IMR-90 (cell line): ENCODE data around the gene SMAP1. TPM values are rescaled to one million over a fixed set of nuclear protein-coding genes. Genes with fewer than 3 reads are reported as not detected.

ENCODE experiments used
- ATAC-seq: fragments of 200-7000 bp; cut with Tn5 transposase; 2 replicates; pipeline ENCODE4 v1.9.1; 2020; ENCODE audit warnings: low read depth, mild to moderate bottlenecking, moderate library complexity
- BruUV-seq: library from RNA; stranded (reverse); fragments of 400-500 nt; replicated peaks from 2 replicates; lab custom pipeline; 2021; lab: Mats Ljungman, UMichigan
- CTCF ChIA-PET: fragments of 300-600 bp; formaldehyde crosslinking; extraction: SDS; loops from one replicate; lab custom pipeline; 2021; ENCODE audit warnings: antibody characterized with exemption; lab: Yijun Ruan, JAX
- POLR2A ChIA-PET: fragments of 300-600 bp; sonication (Branson Sonifier 250); formaldehyde crosslinking; loops from one replicate; lab custom pipeline; 2022; ENCODE audit warnings: antibody characterized with exemption; ENCODE audit not compliant: unreplicated experiment; lab: Charles Lee
- DNase-seq: peaks from one replicate; pipeline ENCODE4 v3.0.0; 2013
- H2AFZ ChIP-seq: replicated peaks from 2 replicates; pipeline ENCODE3; 2013; ENCODE audit warnings: low read length, mild to moderate bottlenecking; ENCODE audit not compliant: poor library complexity
- H2AK5ac ChIP-seq: 2 replicates; pipeline ENCODE4 v1.6.1; 2013; ENCODE audit warnings: low read depth, low read length, inconsistent platforms
- H2AK9ac ChIP-seq: replicated peaks from 2 replicates; pipeline ENCODE3; 2013; ENCODE audit warnings: mild to moderate bottlenecking, low read depth, low read length, moderate library complexity; ENCODE audit not compliant: poor library complexity
- H2BK120ac ChIP-seq: 2 replicates; pipeline ENCODE4 v1.6.1; 2013; ENCODE audit warnings: low read depth, low read length, inconsistent platforms
- H2BK15ac ChIP-seq: 3 replicates; pipeline ENCODE4 v1.6.1; 2013; ENCODE audit warnings: low read depth, low read length, inconsistent platforms
- H2BK20ac ChIP-seq: 2 replicates; pipeline ENCODE4 v1.6.1; 2013; ENCODE audit warnings: low read depth, mild to moderate bottlenecking, inconsistent platforms, low read length, moderate library complexity
- H2BK5ac ChIP-seq: 2 replicates; pipeline ENCODE4 v1.6.1; 2013; ENCODE audit warnings: mild to moderate bottlenecking, low read depth, low read length, inconsistent platforms; ENCODE audit not compliant: poor library complexity, severe bottlenecking
- H3K14ac ChIP-seq: replicated peaks from 2 replicates; pipeline ENCODE4 v1.6.1; 2013; ENCODE audit warnings: low read depth, low read length, inconsistent platforms
- H3K18ac ChIP-seq: 2 replicates; pipeline ENCODE4 v1.6.1; 2013; ENCODE audit warnings: low read depth, low read length, control low read depth
- H3K23ac ChIP-seq: 2 replicates; pipeline ENCODE4 v1.6.1; 2013; ENCODE audit warnings: low read depth, low read length, inconsistent platforms
- H3K27ac ChIP-seq: 2 replicates; pipeline ENCODE4 v1.5.1; 2013; ENCODE audit warnings: mild to moderate bottlenecking, control low read depth, low read length; ENCODE audit not compliant: insufficient read depth
- H3K27me3 ChIP-seq: 2 replicates; pipeline ENCODE4 v1.6.1; 2013; ENCODE audit warnings: low read length; ENCODE audit not compliant: control insufficient read depth, insufficient read depth
- H3K36me3 ChIP-seq: 2 replicates; pipeline ENCODE4 v1.6.1; 2013; ENCODE audit warnings: low read length, mixed read lengths; ENCODE audit not compliant: control insufficient read depth, insufficient read depth
- H3K4ac ChIP-seq: 2 replicates; pipeline ENCODE4 v1.6.1; 2013; ENCODE audit warnings: low read depth, low read length, inconsistent platforms
- H3K4me1 ChIP-seq: 2 replicates; pipeline ENCODE4 v1.6.1; 2013; ENCODE audit warnings: low read length, mixed read lengths; ENCODE audit not compliant: control insufficient read depth, insufficient read depth
- H3K4me2 ChIP-seq: 2 replicates; pipeline ENCODE4 v1.6.1; 2013; ENCODE audit warnings: low read depth, mild to moderate bottlenecking, control low read depth, low read length, moderate library complexity
- H3K4me3 ChIP-seq: 2 replicates; pipeline ENCODE4 v1.5.1; 2013; ENCODE audit warnings: low read depth, mild to moderate bottlenecking, control low read depth, low read length, moderate library complexity; ENCODE audit not compliant: insufficient read depth
- H3K56ac ChIP-seq: 2 replicates; pipeline ENCODE4 v1.6.1; 2013; ENCODE audit warnings: low read length, inconsistent platforms; ENCODE audit not compliant: insufficient read depth; ENCODE audit errors: extremely low read depth
- H3K79me1 ChIP-seq, 2 experiments: 2 replicates each; pipeline ENCODE4 v1.6.1; 2013; ENCODE audit warnings: low read length in 2 of 2, inconsistent platforms in 1 of 2, low read depth in 1 of 2
- H3K9ac ChIP-seq: 2 replicates; pipeline ENCODE4 v1.6.1; 2013; ENCODE audit warnings: low read depth, low read length, control low read depth
- H3K9me1 ChIP-seq: 2 replicates; pipeline ENCODE4 v1.6.1; 2013; ENCODE audit warnings: low read length, inconsistent platforms; ENCODE audit not compliant: insufficient read depth
- H3K9me3 ChIP-seq: 2 replicates; pipeline ENCODE4 v1.6.1; 2013; ENCODE audit warnings: low read length; ENCODE audit not compliant: control insufficient read depth, insufficient read depth
- H4K20me1 ChIP-seq: 2 replicates; pipeline ENCODE4 v1.6.1; 2013; ENCODE audit warnings: low read length, inconsistent platforms; ENCODE audit not compliant: insufficient read depth
- H4K5ac ChIP-seq: 2 replicates; pipeline ENCODE4 v1.6.1; 2013; ENCODE audit warnings: mild to moderate bottlenecking, low read depth, low read length, control low read depth
- H4K8ac ChIP-seq, 2 experiments: 2 replicates each; pipeline ENCODE4 v1.6.1; 2013; ENCODE audit warnings: low read depth in 2 of 2, low read length in 2 of 2, control low read depth in 1 of 2, inconsistent platforms in 1 of 2
- H4K91ac ChIP-seq: 2 replicates; pipeline ENCODE4 v1.6.1; 2013; ENCODE audit warnings: low read depth, low read length, inconsistent platforms; ENCODE audit not compliant: insufficient read depth
- MAFK ChIP-seq: IDR thresholded peaks from 2 replicates; pipeline ENCODE4 v1.6.1; 2012; ENCODE audit warnings: low read depth, low read length, improper control_type of control experiment
- NFE2L2 ChIP-seq: fragments of 150-350 bp; IDR thresholded peaks from 2 replicates; pipeline ENCODE4 v1.6.1; 2016; ENCODE audit warnings: low read depth, mild to moderate bottlenecking, low read length
- POLR2A ChIP-seq: IDR thresholded peaks from 2 replicates; pipeline ENCODE4 v1.6.1; 2012; ENCODE audit warnings: mild to moderate bottlenecking, low read depth, low read length
- WGBS, 2 experiments: methylation state at CpG; one replicate each; pipeline versions ENCODE4 v1.1.5 to v1.1.7; 2013; ENCODE audit warnings: missing lambda C conversion rate in 2 of 2; ENCODE audit not compliant: insufficient read length in 1 of 2; ENCODE audit errors: extremely low coverage in 2 of 2; 5-methylcytosine and 5-hydroxymethylcytosine counted together
- dilution Hi-C: fragments of 300-500 bp; cut with HindIII; formaldehyde crosslinking; loops from one replicate; pipeline ENCODE4 v1.14.3; 2018; ENCODE audit warnings: low sequenced_read_pairs; ENCODE audit not compliant: unreplicated experiment
- in situ Hi-C: fragments of 300-500 bp; cut with MboI; formaldehyde crosslinking; loops from 3 replicates; pipeline ENCODE4 v1.14.3; 2019; ENCODE audit warnings: low sequenced_read_pairs, inconsistent platforms, mixed read lengths
- intact Hi-C: fragments of 100-400 bp; cut with micrococcal nuclease; formaldehyde crosslinking; loops from 2 replicates; pipeline ENCODE4 v1.10.0; 2022
- polyA plus RNA-seq, 3 experiments: library from polyadenylated mRNA; depleted of rRNA; stranded (reverse); fragments of >200 nt; gene quantifications; 2 replicates each; pipeline ENCODE4 v1.2.3, GENCODE V29; 2012; ENCODE audit warnings: low replicate concordance in 1 of 3
- total RNA-seq: library from RNA; depleted of rRNA; stranded (reverse); fragments of >200 nt; gene quantifications from 2 replicates; pipeline ENCODE4 v1.2.3, GENCODE V29; 2012

The SMAP1 gene
- total and polyA plus RNA-seq, 2 of the 4 experiments (the other 2 are of a cell fraction): 14.8 to 16.7 TPM

DNA sequence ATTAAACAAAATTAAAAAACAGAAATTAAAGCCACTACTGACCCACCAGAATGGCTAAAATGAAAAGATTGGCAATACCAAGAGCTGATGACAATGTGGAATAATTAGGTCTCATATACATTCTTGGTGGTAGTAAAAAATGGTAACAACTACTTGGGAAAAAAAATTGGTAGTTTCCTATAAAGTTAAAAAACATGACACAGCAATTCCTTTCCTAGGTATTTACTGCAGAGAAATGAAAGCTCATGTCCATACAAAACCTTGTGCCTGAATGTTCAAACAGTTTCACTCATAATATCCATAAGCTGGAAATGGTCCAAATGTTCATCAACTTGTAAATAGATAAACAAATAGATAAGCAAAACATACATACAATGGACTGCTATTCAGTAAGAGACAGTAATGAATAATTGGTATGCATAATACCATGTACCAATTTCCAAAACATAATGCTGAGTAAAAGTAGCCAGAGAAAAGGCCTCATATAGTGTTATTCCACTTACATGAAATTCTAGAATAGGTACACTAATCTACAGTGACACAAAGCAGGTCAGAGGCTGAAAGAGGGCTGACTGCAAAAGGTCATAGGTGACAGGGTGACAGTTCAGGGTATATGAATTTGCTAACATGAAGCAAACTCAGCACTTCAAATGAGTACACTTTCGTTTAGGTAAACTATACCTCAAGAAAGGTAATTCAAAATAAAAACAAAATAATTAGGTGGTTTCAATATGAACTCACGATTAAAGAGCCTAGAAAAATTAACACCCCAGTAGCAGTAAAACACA, 236.2 kb downstream of the SMAP1 start:
- Histone ChIP-seq H4K91ac (no peak overlapping the region), H3K14ac (no peak overlapping the region), H2BK15ac (no peak overlapping the region), H2AK5ac (no peak overlapping the region), H3K4me3 (no peak overlapping the region), H3K79me1 (no peaks in the 10 kb centered on the region), H2AFZ (no peak overlapping the region), H3K4ac (no peak overlapping the region), H3K9me3 (no peaks in the 10 kb centered on the region), H3K4me2 (no peak overlapping the region), H3K9me1 (no peaks in the 10 kb centered on the region), H3K23ac (no peak overlapping the region), H3K36me3 (no peaks in the 10 kb centered on the region), H2BK120ac (no peak overlapping the region), H3K9ac (no peak overlapping the region), H2BK20ac (no peak overlapping the region), H2AK9ac (no peak overlapping the region), H4K8ac (no peak overlapping the region), H4K20me1 (no peaks in the 10 kb centered on the region), H3K27ac (no peak overlapping the region), H4K5ac (no peak overlapping the region), H2BK5ac (no peak overlapping the region), H3K18ac (no peak overlapping the region), H3K27me3 (no peaks in the 10 kb centered on the region), H3K56ac (no peak overlapping the region), H3K4me1 (no peaks in the 10 kb centered on the region)
- DNase-seq (no peak), ATAC-seq (no peak)
- intact Hi-C loops (no loop called here), dilution Hi-C loops (no loop called here), in situ Hi-C loops (no loop called here)
- TF ChIP-seq POLR2A (no peak), MAFK (peak; percentile 38; the same call in 1 of the 2 replicates), NFE2L2 (peak; percentile 39; the same call in 1 of the 2 replicates)
- POLR2A ChIA-PET: no interaction called here
- WGBS, 2 experiments: no CpG with 5 or more reads among the region's 2 CpGs
- CTCF ChIA-PET: interaction anchor here (1.0 kb wide), 1 partner anchor 20 kb away, joined by 3 read pairs; no protein-coding TSS in a partner anchor
- no TSS peak for BruUV-seq
